SU-DHL-6 (cell line): ENCODE data around the gene FAM237B.
"Not testable (repeated sequence)": the region's sequence is repeated elsewhere in the genome, so short reads cannot be mapped to it uniquely, and the experiment has no call there.

Experiments
- H2AFZ ChIP-seq: fragments of 200-600 bp; sonication (generic); 2 replicates; pipeline ENCODE4 v1.6.1; 2014; ENCODE audit warnings: low read depth, mild to moderate bottlenecking, moderate library complexity, mixed read lengths, antibody characterized with exemption, low read length; ENCODE audit not compliant: severe bottlenecking
- H3F3A ChIP-seq: fragments of 200-600 bp; shearing (Covaris generic); 2 replicates; pipeline ENCODE4 v1.6.0; 2016; ENCODE audit warnings: antibody characterized with exemption, mild to moderate bottlenecking; ENCODE audit not compliant: insufficient read depth
- H3K27ac ChIP-seq: fragments of 200-600 bp; sonication (generic); 2 replicates; pipeline ENCODE4 v1.5.1; 2016; ENCODE audit warnings: low read depth, mild to moderate bottlenecking, low read length, moderate library complexity, mixed read lengths
- H3K27me3 ChIP-seq: fragments of 200-600 bp; sonication (generic), shearing (Covaris generic); 2 replicates; pipeline ENCODE4 v1.6.0; 2014; ENCODE audit warnings: mild to moderate bottlenecking, low read length
- H3K36me3 ChIP-seq: fragments of 200-600 bp; sonication (generic); 2 replicates; pipeline ENCODE4 v1.6.1; 2014; ENCODE audit warnings: mild to moderate bottlenecking, low read length, mixed read lengths
- H3K4me2 ChIP-seq: fragments of 300-600, 200-600 bp; shearing (Covaris generic), sonication (generic); 2 replicates; pipeline ENCODE4 v1.6.0; 2014; ENCODE audit warnings: low read length, low read depth, mild to moderate bottlenecking; ENCODE audit not compliant: poor library complexity, severe bottlenecking
- H3K4me3 ChIP-seq: fragments of 200-600 bp; sonication (generic); 2 replicates; pipeline ENCODE4 v1.5.1; 2014; ENCODE audit warnings: antibody characterized with exemption, low read length, mild to moderate bottlenecking, mixed read lengths; ENCODE audit not compliant: insufficient read depth, poor library complexity, severe bottlenecking
- H3K79me2 ChIP-seq: fragments of 200-600 bp; sonication (generic); 2 replicates; pipeline ENCODE4 v1.6.1; 2014; ENCODE audit warnings: mild to moderate bottlenecking, low read length, moderate library complexity; ENCODE audit not compliant: insufficient read depth
- H3K9ac ChIP-seq: fragments of 200-600 bp; sonication (generic); 2 replicates; pipeline ENCODE4 v1.7.0; 2014; ENCODE audit warnings: mild to moderate bottlenecking, low read length
- H3K9me2 ChIP-seq: fragments of 200-600 bp; sonication (generic); replicated peaks from 2 replicates; pipeline ENCODE4 v1.6.1; 2014; ENCODE audit warnings: low read length; ENCODE audit not compliant: insufficient read depth
- H3K9me3 ChIP-seq: fragments of 200-600 bp; sonication (generic); 2 replicates; pipeline ENCODE4 v1.6.1; 2014; ENCODE audit warnings: low read length, mixed read lengths; ENCODE audit not compliant: insufficient read depth
- H4K20me1 ChIP-seq: fragments of 200-600 bp; sonication (generic); 2 replicates; pipeline ENCODE4 v1.6.1; 2014; ENCODE audit warnings: low read depth, mild to moderate bottlenecking, antibody characterized with exemption, low read length, moderate library complexity, mixed read lengths
- EZH2phosphoT487 ChIP-seq: fragments of 200-600 bp; sonication (generic), shearing (Covaris generic); conservative IDR thresholded peaks from 2 replicates; pipeline ENCODE4 v1.6.1; 2018; ENCODE audit warnings: mild to moderate bottlenecking, antibody characterized with exemption, low read length, moderate library complexity, mixed read lengths
- TF ChIP-seq, protein P1 (sequence below): fragments of 200-600 bp; sonication (generic); IDR thresholded peaks from one replicate; pipeline ENCODE4 v1.5.1; 2017; ENCODE audit warnings: antibody characterized with exemption, mild to moderate bottlenecking, low read length, moderate library complexity; ENCODE audit not compliant: insufficient read depth, poor library complexity, severe bottlenecking

FAM237B gene

DNA sequence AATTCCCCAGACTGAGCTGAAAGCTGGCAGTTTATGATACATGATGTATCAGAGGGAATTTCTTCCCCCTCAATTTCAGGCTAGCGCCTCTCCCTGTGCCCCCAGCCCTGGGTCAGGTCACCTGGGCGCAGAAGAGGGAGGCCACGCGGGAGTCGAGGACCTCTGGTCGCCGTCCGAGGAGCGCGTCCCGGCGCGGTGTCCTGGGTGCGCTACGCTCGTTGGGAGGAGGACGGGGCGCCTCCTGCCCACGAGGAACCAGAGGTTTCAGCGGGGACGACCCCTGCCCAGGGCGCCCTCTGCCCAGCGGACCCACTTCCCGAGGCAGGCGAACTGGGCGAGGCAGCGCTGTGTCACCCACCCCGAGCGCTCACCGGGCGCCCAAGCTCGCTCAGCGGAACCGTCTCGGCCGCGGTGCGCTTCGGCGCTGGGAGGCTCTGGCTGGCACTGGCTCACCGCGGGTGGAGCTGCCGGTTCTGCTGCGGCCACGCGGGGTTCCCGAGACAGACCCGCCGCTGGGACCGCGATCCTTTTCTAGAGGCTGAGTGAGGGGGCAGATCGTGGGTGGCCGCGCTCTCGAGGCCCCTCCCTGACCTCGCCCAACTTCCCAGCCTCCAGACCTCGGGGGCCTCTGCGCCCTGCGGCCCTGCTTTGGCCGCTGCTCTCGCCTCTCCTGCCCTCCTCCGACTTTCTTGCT, at the start of gene FAM237B:
TSS of gene FAM237B (minus strand) at position 504 of the 694 bp plus-strand sequence. CDS start 1,556 bp downstream, outside the sequence.
- Histone ChIP-seq H4K20me1 (no peaks in the 10 kb centered on the region), H3K9me3 (no peaks in the 10 kb centered on the region), H3K36me3 (no peaks in the 10 kb centered on the region), H3K27ac (no peak within 1 kb of the TSS), H3K79me2 (no peaks in the 10 kb centered on the region), H3F3A (no peaks in the 10 kb centered on the region), H3K9me2 (no peaks in the 10 kb centered on the region), H3K4me2 (no peak within 1 kb of the TSS), H3K27me3 (no peaks in the 10 kb centered on the region), H3K9ac (no peak within 1 kb of the TSS), H3K4me3 (no peak within 1 kb of the TSS), H2AFZ (no peak within 1 kb of the TSS)
- no peak for TF ChIP-seq EZH2phosphoT487
- TF ChIP-seq, protein P1, sequence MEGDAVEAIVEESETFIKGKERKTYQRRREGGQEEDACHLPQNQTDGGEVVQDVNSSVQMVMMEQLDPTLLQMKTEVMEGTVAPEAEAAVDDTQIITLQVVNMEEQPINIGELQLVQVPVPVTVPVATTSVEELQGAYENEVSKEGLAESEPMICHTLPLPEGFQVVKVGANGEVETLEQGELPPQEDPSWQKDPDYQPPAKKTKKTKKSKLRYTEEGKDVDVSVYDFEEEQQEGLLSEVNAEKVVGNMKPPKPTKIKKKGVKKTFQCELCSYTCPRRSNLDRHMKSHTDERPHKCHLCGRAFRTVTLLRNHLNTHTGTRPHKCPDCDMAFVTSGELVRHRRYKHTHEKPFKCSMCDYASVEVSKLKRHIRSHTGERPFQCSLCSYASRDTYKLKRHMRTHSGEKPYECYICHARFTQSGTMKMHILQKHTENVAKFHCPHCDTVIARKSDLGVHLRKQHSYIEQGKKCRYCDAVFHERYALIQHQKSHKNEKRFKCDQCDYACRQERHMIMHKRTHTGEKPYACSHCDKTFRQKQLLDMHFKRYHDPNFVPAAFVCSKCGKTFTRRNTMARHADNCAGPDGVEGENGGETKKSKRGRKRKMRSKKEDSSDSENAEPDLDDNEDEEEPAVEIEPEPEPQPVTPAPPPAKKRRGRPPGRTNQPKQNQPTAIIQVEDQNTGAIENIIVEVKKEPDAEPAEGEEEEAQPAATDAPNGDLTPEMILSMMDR = no peak

DNA sequence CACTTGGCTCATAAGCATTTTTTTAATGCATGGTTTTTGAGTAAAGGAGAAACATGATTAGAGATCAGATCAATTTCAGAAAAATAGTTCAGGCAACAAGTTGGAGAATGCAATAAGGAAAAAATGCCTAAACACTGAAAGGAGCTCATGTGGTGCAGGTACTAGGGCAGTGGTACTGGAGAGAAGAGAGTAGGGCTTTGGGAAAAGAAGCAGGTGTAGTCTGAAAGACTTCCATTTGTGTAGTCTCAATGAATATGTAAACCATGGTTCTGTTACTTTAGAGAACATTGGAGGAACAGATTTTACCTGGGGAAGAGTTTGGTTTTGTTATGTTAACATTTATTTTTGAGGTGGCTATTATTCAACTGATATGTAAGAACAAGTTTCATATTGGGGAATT, 30.9 kb upstream of the FAM237B start:
- Histone ChIP-seq H3K27ac (no peak overlapping the region), H3K4me2 (no peak overlapping the region), H3K27me3 (no peaks in the 10 kb centered on the region), H3K9me3 (no peaks in the 10 kb centered on the region), H3K36me3 (peaks cover 60% of the 10 kb centered on the region), H3K9me2 (no peaks in the 10 kb centered on the region), H3K4me3 (no peak overlapping the region), H4K20me1 (0 out of 2 replicates have a peak, but pooled peaks cover 5% of the 10 kb centered on the region), H3F3A (peaks cover 4% of the 10 kb centered on the region; the same call in 1 of the 2 replicates), H3K79me2 (peaks cover 79% of the 10 kb centered on the region), H3K9ac (no peak overlapping the region), H2AFZ (no peak overlapping the region)
- no peak for TF ChIP-seq EZH2phosphoT487
- TF ChIP-seq, protein P1 = no peak

GRCh38 chr7:90350032-90350431, 28.9 kb upstream of the FAM237B start:
- H3K9ac ChIP-seq, H4K20me1 ChIP-seq, H3K27ac ChIP-seq, H3K27me3 ChIP-seq, H3K4me2 ChIP-seq, H3K4me3 ChIP-seq, H3K9me3 ChIP-seq, H3K9me2 ChIP-seq, H2AFZ ChIP-seq, H3F3A ChIP-seq: not testable (repeated sequence)
- Histone ChIP-seq H3K36me3 (peaks cover 41% of the 10 kb centered on the region), H3K79me2 (peaks cover 76% of the 10 kb centered on the region)

GRCh38 chr7:90349305-90349704, 28.2 kb upstream of the FAM237B start:
- TF ChIP-seq EZH2phosphoT487 = no peak
- TF ChIP-seq, protein P1 = no peak
- peaks cover 4% of the 10 kb centered on the region; the same call in 1 of the 2 replicates for H3F3A ChIP-seq
- no peak overlapping the region for H3K4me3 ChIP-seq
- no peak overlapping the region for H2AFZ ChIP-seq
- no peaks in the 10 kb centered on the region for H3K9me3 ChIP-seq
- no peak overlapping the region for H3K9ac ChIP-seq
- peaks cover 33% of the 10 kb centered on the region for H3K36me3 ChIP-seq
- no peak overlapping the region for H3K4me2 ChIP-seq
- 0 out of 2 replicates have a peak, but pooled peaks cover 5% of the 10 kb centered on the region for H4K20me1 ChIP-seq
- no peaks in the 10 kb centered on the region for H3K27me3 ChIP-seq
- H3K79me2 ChIP-seq = peaks cover 76% of the 10 kb centered on the region
- H3K9me2 ChIP-seq = no peaks in the 10 kb centered on the region
- no peak overlapping the region for H3K27ac ChIP-seq
